Ishikawa (cell line): Measurements from ENCODE around the gene ZBED6.

ENCODE experiments used
- CEBPB ChIP-seq: IDR thresholded peaks from 2 replicates; pipeline ENCODE4 v1.6.1; 2012
- CREB1 ChIP-seq: IDR thresholded peaks from 2 replicates; pipeline ENCODE4 v1.6.1; 2012; ENCODE audit warnings: low read depth
- EGR1 ChIP-seq: IDR thresholded peaks from 2 replicates; pipeline ENCODE4 v1.6.1; 2012
- EP300 ChIP-seq: IDR thresholded peaks from 2 replicates; pipeline ENCODE4 v1.6.1; 2012; ENCODE audit warnings: borderline replicate concordance
- FOXM1 ChIP-seq: IDR thresholded peaks from 2 replicates; pipeline ENCODE4 v1.6.1; 2012; ENCODE audit warnings: low read depth, borderline replicate concordance
- MAX ChIP-seq: IDR thresholded peaks from 2 replicates; pipeline ENCODE4 v1.6.1; 2012
- NFIC ChIP-seq: IDR thresholded peaks from 2 replicates; pipeline ENCODE4 v1.6.1; 2012
- RAD21 ChIP-seq: IDR thresholded peaks from 2 replicates; pipeline ENCODE4 v1.6.1; 2012; ENCODE audit warnings: low read depth
- REST ChIP-seq: IDR thresholded peaks from 2 replicates; pipeline ENCODE4 v1.6.1; 2012; ENCODE audit warnings: low read depth, mild to moderate bottlenecking
- TAF1 ChIP-seq: IDR thresholded peaks from 2 replicates; pipeline ENCODE4 v1.6.1; 2012; ENCODE audit warnings: low read depth, mild to moderate bottlenecking
- TCF12 ChIP-seq: IDR thresholded peaks from 2 replicates; pipeline ENCODE4 v1.6.1; 2012; ENCODE audit warnings: low read depth
- YY1 ChIP-seq: IDR thresholded peaks from 2 replicates; pipeline ENCODE4 v1.6.1; 2012; ENCODE audit warnings: low read depth
- TF ChIP-seq, protein P1 (sequence below): IDR thresholded peaks from 2 replicates; pipeline ENCODE4 v1.6.1; 2012

DNA sequence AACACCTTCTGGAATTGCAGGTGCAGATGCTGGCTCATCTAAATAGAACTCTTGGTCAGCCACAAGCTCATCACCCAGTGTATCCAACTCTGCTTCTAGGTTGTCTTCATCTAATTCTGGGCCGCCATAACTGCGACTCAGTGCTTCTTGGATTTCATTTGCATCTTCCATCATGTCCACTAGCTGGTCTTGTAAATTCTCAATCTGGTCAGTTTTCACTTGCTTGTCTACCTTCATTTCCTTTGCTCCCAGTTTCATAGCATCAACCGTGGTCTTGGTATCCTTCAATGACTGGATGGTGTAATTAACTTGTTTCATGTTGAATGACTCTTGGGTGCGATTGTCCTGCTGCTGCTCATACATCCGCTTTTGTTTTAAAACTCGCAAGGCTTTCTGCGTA is 10.3 kb downstream of the ZBED6 start:
- TF ChIP-seq RAD21 = no peak
- no peak for TF ChIP-seq NFIC
- TF ChIP-seq TAF1 = no peak
- TF ChIP-seq MAX = no peak
- no peak for TF ChIP-seq CEBPB
- TF ChIP-seq YY1 = no peak
- no peak for TF ChIP-seq EP300
- no peak for TF ChIP-seq TCF12
- no peak for TF ChIP-seq FOXM1
- no peak for TF ChIP-seq REST
- TF ChIP-seq CREB1 = no peak
- TF ChIP-seq EGR1 = no peak
- TF ChIP-seq, protein P1, sequence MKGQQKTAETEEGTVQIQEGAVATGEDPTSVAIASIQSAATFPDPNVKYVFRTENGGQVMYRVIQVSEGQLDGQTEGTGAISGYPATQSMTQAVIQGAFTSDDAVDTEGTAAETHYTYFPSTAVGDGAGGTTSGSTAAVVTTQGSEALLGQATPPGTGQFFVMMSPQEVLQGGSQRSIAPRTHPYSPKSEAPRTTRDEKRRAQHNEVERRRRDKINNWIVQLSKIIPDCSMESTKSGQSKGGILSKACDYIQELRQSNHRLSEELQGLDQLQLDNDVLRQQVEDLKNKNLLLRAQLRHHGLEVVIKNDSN = no peak
